ENCODE data around the gene ATP11B. TPM values are rescaled to one million over a fixed set of nuclear protein-coding genes. Genes with fewer than 3 reads are reported as not detected.

ATP11B gene
- total and polyA plus RNA-seq, 2 experiments from 2014 or later: 19.8 to 60.5 TPM

GRCh38 chr3:182886497-182886896, 93.2 kb downstream of the ATP11B start:
- H3K4me3 ChIP-seq: no peak overlapping the region
- TF ChIP-seq CTCF (IDR thresholded peaks at IDR 0.05; ENCODE audit: poor library complexity) (no peak), EZH2phosphoT487 (IDR thresholded peaks at IDR 0.05; ENCODE audit: low read depth, severe bottlenecking, unreplicated experiment) (no peak), EZH2 (IDR thresholded peaks at IDR 0.05; ENCODE audit: borderline replicate concordance) (no peak)
- no peak overlapping the region for H3K27ac ChIP-seq
- no peaks in the 10 kb centered on the region for H3K9me3 ChIP-seq (ENCODE audit: low read depth)
- no peaks in the 10 kb centered on the region for H3K36me3 ChIP-seq (replicated peaks; ENCODE audit: insufficient read depth, low read depth)
- no peaks in the 10 kb centered on the region for H3K79me2 ChIP-seq
- no peaks in the 10 kb centered on the region for H4K20me1 ChIP-seq (ENCODE audit: insufficient read depth, poor library complexity, severe bottlenecking)
- no peaks in the 10 kb centered on the region for H3K27me3 ChIP-seq
- H3K9me2 ChIP-seq (replicated peaks; ENCODE audit: insufficient read depth): no peaks in the 10 kb centered on the region
- no peak overlapping the region for H3K4me2 ChIP-seq
- no peaks in the 10 kb centered on the region for H3K4me1 ChIP-seq (ENCODE audit: insufficient read depth)
- no peak for DNase-seq (ENCODE audit: low spot score)
- H2AFZ ChIP-seq: no peak overlapping the region

DNA sequence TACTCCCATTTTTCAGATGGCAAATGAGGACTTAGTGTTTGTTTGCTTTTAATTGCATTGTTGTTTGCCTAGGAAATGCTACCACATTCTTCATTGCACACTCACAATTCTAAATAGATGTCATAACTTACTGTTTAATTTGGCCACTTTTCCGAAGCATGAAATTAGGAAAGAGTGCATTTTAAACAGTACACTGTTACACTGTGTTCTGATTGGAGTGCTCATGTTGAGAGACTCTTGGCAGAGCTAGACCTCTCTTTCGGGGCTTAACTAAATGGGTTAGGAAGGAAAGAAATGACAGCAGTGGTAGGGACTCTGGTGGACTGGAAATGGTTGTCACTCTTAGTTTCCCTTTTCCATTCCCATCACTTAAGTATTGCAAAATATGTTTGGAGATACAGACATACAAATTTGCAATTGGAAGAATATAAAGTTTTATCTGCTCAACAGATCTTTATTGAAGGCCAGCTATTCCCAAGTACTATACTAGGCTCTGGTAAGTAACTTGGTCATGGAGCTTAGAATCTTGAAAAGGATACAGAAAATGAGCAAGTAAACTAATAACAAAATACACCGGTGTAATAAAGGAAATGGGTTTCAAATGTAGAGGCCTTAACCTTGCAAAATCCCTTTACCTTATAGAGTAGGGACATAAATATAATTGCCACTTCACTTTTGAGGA, 96.8 kb downstream of the ATP11B start:
- no peak for DNase-seq (ENCODE audit: low spot score)
- Histone ChIP-seq H3K27ac (no peak overlapping the region), H3K79me2 (no peaks in the 10 kb centered on the region), H3K9me3 (ENCODE audit: low read depth) (no peaks in the 10 kb centered on the region), H3K4me3 (no peak overlapping the region), H2AFZ (no peak overlapping the region), H3K4me2 (no peak overlapping the region), H3K36me3 (replicated peaks; ENCODE audit: insufficient read depth, low read depth) (no peaks in the 10 kb centered on the region), H3K27me3 (no peaks in the 10 kb centered on the region), H3K4me1 (ENCODE audit: insufficient read depth) (no peaks in the 10 kb centered on the region), H3K9me2 (replicated peaks; ENCODE audit: insufficient read depth) (no peaks in the 10 kb centered on the region), H4K20me1 (ENCODE audit: insufficient read depth, poor library complexity, severe bottlenecking) (no peaks in the 10 kb centered on the region)
- no peak for TF ChIP-seq CTCF (IDR thresholded peaks at IDR 0.05; ENCODE audit: poor library complexity)
- no peak for TF ChIP-seq EZH2phosphoT487 (IDR thresholded peaks at IDR 0.05; ENCODE audit: low read depth, severe bottlenecking, unreplicated experiment)
- no peak for TF ChIP-seq EZH2 (IDR thresholded peaks at IDR 0.05; ENCODE audit: borderline replicate concordance)
- 93% methylated on average over 3 of the region's 3 CpGs for WGBS (ENCODE audit: low lambda C conversion rate, missing lambda C conversion rate)

GRCh38 chr3:182891364-182891763, 98.1 kb downstream of the ATP11B start:
- H3K4me2 ChIP-seq: no peak overlapping the region
- no peaks in the 10 kb centered on the region for H3K79me2 ChIP-seq
- no peaks in the 10 kb centered on the region for H3K4me1 ChIP-seq (ENCODE audit: insufficient read depth)
- H3K9me3 ChIP-seq (ENCODE audit: low read depth): no peaks in the 10 kb centered on the region
- H3K27ac ChIP-seq: no peak overlapping the region
- no peak overlapping the region for H3K4me3 ChIP-seq
- no peak for TF ChIP-seq EZH2phosphoT487 (IDR thresholded peaks at IDR 0.05; ENCODE audit: low read depth, severe bottlenecking, unreplicated experiment)
- no peak for TF ChIP-seq EZH2 (IDR thresholded peaks at IDR 0.05; ENCODE audit: borderline replicate concordance)
- no peak for TF ChIP-seq CTCF (IDR thresholded peaks at IDR 0.05; ENCODE audit: poor library complexity)
- no peaks in the 10 kb centered on the region for H3K9me2 ChIP-seq (replicated peaks; ENCODE audit: insufficient read depth)
- H3K27me3 ChIP-seq: no peaks in the 10 kb centered on the region
- H3K36me3 ChIP-seq (replicated peaks; ENCODE audit: insufficient read depth, low read depth): no peaks in the 10 kb centered on the region
- no peak overlapping the region for H2AFZ ChIP-seq
- 98% methylated on average over 1 of the region's 1 CpG for WGBS (ENCODE audit: low lambda C conversion rate, missing lambda C conversion rate)
- no peaks in the 10 kb centered on the region for H4K20me1 ChIP-seq (ENCODE audit: insufficient read depth, poor library complexity, severe bottlenecking)
- no peak for DNase-seq (ENCODE audit: low spot score)

Data from hepatocyte (in vitro differentiated cells).